NCI-H2107 treated with DMSO at 0.1 percent for 48 hours (cell line): ENCODE results near the gene FAM25G.

ENCODE experiments used
- DNase-seq: peaks from one replicate; lab custom pipeline; 2025; ENCODE audit not compliant: unreplicated experiment; lab: John Stamatoyannopoulos, UW

FAM25G gene

DNA sequence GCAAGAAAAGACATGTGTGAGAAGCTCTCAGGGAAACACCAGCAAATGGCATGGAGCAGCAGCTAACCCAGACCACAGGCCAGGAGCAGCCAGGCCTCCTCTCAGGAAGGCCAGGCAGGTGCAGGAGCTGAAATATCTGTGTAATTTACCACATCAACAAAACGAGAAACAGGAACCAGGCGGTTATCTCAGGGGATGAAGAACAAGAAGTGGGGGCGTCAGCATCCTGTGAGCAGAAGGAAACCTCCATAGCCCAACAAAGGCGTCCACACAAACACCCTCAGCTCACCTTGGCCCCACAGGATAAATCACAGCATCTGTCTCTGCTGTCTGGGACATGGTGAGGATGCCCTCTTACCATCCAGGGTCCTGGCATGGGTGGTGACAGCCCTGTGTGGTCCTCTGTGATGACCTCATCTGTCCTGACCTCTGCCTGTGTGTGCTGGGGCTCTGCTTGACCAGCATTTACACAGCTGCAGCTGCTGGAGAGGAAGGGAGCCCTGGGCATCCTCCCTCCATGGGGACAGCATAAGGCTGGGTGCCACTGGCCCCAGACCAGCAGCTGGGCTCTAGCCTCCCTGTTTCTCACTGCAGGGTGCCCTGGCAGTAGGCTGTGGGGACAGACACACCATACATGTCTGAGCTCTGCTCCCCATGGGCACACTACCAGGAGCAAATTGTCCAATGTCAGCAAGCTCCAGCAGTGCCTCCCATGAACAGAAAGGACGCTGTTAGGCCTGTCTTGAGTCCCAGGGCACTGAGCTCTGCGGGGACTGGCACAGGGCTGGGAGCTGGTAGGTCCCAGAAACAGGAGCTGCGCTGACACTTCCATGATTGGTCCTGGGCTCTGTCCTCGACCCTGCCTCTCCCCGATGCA, 42.2 kb downstream of the FAM25G start:
- no peak for DNase-seq

DNA sequence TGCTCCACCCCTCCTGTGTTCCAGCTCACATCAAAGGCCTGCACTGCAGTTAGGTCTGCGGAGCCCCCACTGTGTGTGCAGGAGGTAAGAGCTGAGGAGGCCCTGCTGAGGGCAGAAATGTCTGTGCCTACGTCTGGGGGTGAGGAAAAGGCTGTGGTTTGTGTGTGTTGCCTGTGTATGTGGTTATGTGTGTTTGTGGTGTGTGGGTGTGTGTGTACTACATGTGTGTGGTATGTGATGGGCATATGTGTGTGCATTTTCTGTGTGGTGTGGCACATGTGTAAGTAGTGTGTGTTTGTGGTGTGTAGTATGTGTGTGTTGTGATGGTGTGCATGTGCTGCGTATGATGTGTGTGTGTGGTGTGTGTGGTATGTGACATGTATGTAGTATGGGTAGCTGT, 43.8 kb downstream of the FAM25G start:
- no peak for DNase-seq

DNA sequence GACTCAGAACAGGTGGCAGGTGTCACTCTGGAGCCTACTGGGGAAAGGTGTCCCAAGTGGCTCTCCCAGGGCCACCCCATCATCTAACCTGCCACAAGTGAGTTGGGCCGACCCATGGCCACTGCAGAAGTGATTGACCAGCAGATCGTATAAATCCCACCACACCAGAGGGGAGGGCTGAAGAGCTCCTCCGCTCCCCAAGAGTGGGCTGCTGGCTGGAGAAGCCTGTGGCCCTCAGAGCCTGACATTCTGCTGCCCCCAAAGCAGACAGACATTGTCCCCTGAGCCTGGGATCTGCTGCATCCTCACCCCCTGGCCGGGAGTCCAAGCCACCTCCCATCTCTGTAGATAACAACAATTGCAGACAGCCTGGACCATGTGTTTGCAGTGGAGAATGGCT, 44.3 kb downstream of the FAM25G start:
- no peak for DNase-seq

DNA sequence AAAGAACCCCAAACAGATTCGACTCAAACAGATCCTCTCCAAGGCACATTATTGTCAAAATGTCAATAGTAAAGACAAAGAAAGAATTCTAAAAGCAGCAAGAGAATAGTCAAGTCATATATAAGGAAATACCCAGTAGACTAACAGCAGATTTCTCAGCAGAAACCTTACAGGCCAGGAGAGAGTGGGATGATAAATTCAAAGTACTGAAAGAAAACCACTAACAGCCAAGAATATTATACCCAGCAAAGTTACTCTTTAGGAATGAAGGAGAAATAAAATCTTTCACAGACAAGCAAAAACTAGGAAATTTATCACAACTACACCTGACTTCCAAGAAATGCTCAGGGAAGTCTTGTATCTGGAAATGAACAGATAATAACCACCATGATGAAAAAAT, 45.8 kb downstream of the FAM25G start:
- no peak for DNase-seq

DNA sequence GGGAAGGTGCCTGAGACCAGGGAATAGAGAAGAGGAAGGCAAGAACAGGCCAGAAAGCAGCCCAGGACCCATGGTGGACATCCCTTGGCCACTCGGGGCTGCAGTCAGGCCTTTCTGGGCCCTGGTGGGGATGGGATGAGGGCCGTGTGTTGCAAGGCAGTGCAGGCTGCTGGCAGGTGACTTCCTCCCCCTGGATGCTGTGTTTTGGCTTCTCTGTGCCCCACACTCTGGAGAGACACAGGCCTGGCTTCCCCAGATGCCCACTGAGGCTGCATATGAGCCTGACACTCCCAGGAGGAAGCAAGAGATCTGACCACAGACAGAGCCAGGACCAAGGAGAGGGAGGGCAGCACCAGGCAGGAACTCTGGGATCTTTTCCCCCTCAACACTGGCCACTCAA, 47.5 kb downstream of the FAM25G start:
- no peak for DNase-seq

DNA sequence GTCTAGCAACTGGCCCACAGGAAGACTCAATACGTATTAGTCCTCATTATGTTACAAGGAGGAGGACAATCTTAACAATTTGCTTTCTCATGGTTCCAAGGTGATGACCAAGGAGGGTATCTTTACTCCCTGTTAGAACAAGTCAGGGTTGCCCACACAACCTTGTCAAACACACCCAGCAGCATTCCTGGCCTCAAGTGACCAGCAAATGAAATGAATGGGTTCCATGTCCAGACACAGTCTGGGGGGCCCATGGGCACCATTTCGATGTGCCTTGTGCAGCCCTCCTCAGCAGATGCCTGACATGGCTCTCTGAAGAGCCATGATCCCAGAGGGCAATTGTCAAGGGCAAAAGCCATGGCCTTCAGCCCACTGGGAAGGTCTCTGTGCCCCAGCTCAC, 48.4 kb downstream of the FAM25G start:
- DNase-seq = no peak

DNA sequence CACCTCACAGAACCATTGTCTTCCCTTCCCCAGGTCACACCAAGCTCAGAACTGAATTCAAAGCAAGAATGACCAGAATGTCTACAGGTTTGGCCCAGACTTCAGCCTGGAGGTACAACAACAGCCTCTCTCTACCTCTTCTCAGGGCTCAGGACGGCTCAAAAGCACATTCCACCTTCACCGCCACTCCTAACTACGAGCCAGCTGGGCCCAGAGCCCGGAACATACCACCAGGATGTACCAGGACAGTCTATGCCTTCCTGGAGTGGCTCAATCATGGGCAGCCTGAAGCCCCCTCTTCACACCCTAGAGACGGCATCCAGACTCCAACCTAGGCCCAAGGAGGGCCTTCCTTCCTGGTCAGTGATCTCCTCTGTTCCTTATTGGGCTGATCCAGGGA, 49.1 kb downstream of the FAM25G start:
- no peak for DNase-seq

DNA sequence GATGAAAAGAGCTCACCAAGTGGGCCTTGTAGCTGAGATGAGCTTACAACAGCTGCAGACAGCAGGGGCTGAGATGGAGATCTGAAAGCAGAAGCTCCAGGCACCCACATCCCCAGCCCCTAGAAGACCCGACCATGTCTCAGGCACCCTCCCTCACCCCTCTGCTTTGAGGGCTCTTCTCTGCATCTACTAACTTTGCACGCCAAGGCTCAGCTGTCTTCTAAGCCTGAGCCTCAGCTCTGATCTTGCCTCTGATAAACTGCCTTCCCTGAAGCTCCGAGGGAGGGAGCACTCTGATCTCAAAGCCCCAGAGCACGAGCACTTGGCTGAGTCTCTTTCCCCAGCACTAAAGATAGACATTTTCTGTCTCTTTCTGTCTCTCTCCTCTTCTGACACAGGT, 49.6 kb downstream of the FAM25G start:
- DNase-seq = no peak

DNA sequence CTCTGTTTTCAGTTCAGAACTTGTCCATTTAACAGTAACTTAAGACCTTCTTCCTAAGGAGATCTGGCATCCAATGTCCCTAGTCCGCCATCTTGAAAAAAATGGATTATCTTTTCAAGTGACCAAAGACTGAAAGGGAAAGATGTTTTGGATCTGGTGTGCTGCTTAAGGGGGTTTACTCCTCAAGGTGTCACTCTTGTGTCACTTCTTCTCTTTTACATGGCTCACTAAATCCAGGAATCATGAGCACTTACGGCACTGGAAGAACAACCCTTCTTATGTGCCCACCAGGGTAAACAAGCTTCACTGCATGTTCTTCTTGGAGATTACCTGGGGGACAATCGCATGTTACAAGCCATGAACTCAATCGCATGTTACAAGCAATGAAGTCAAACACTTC, 51.3 kb downstream of the FAM25G start:
- DNase-seq = no peak

DNA sequence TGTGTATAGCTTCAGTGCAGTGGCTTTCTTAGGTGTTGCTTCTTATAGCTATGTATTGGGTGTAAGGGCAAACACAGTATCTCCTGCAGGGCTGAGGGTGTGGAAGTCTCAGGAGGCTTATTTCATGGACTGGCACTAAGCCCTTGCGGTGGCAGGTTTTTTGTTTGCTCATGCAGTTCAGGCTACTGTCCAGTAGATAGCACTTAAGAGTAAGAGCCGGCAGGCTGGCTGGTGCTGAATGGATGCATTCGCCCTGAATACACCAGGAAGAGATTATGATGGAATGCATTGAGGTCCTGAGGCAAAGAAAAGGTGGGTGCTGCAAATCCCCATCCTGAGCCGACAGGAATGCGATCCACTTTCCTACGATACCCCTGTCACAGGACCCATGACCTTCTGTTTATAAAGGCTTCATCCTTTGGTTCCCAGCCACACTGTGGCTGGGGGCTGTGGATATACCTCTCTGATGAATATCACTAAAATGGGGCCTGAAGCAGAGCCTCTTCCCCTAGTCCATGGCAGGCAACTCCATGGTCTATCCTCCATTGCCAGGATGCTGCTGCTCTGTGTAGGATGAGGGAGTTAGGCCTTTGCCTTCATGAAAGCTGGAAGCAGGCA, 52.5 kb downstream of the FAM25G start:
- DNase-seq = no peak
